HEK293T (cell line): Measurements from ENCODE around the gene BIVM.

Experiments used
- CTCF ChIA-PET: fragments of 350-600 bp; formaldehyde crosslinking; extraction: SDS; loops from one replicate; lab custom pipeline; 2021; ENCODE audit warnings: antibody characterized with exemption, inconsistent platforms; lab: Yijun Ruan, JAX
- POLR2A ChIA-PET: fragments of 350-600 bp; formaldehyde crosslinking; extraction: SDS; loops from one replicate; lab custom pipeline; 2020; ENCODE audit warnings: antibody characterized with exemption, inconsistent platforms; lab: Yijun Ruan, JAX
- DNase-seq: peaks from one replicate; pipeline ENCODE4 v3.0.0; 2012; ENCODE audit warnings: mixed read lengths; ENCODE audit errors: extremely low spot score
- ARNT ChIP-seq: fragments of 450-650 bp; IDR thresholded peaks from 2 replicates; pipeline ENCODE4 v1.6.1; 2017; ENCODE audit warnings: mild to moderate bottlenecking
- BHLHE40 ChIP-seq: fragments of 450-650 bp; IDR thresholded peaks from 2 replicates; pipeline ENCODE4 v1.6.1; 2016; ENCODE audit warnings: mild to moderate bottlenecking, moderate library complexity, borderline replicate concordance
- CTBP1 ChIP-seq: fragments of 450-650 bp; IDR thresholded peaks from 2 replicates; pipeline ENCODE4 v1.6.1; 2016; ENCODE audit warnings: borderline replicate concordance
- ELF4 ChIP-seq: fragments of 450-650 bp; IDR thresholded peaks from 2 replicates; pipeline ENCODE4 v1.6.1; 2017; ENCODE audit warnings: antibody characterized with exemption
- FOXA1 ChIP-seq: fragments of 450-650 bp; IDR thresholded peaks from 2 replicates; pipeline ENCODE4 v1.6.1; 2016; ENCODE audit warnings: mild to moderate bottlenecking
- FOXK2 ChIP-seq: fragments of 450-650 bp; IDR thresholded peaks from 2 replicates; pipeline ENCODE4 v1.6.1; 2016; ENCODE audit warnings: mild to moderate bottlenecking
- FOXM1 ChIP-seq: fragments of 450-650 bp; IDR thresholded peaks from 2 replicates; pipeline ENCODE4 v1.6.1; 2017; ENCODE audit warnings: mild to moderate bottlenecking, borderline replicate concordance
- HDGF ChIP-seq: fragments of 450-650 bp; IDR thresholded peaks from 2 replicates; pipeline ENCODE4 v1.6.1; 2017; ENCODE audit warnings: antibody characterized with exemption, borderline replicate concordance
- L3MBTL2 ChIP-seq: fragments of 450-650 bp; conservative IDR thresholded peaks from 2 replicates; pipeline ENCODE4 v1.6.1; 2016; ENCODE audit warnings: mild to moderate bottlenecking
- LEF1 ChIP-seq: fragments of 450-650 bp; IDR thresholded peaks from 2 replicates; pipeline ENCODE4 v1.6.1; 2017; ENCODE audit warnings: mild to moderate bottlenecking, borderline replicate concordance
- NFRKB ChIP-seq: fragments of 450-650 bp; IDR thresholded peaks from 2 replicates; pipeline ENCODE4 v1.6.1; 2016; ENCODE audit warnings: mild to moderate bottlenecking, moderate library complexity
- SP1 ChIP-seq: fragments of 450-650 bp; IDR thresholded peaks from 2 replicates; pipeline ENCODE4 v1.6.1; 2017
- SUZ12 ChIP-seq: fragments of 450-650 bp; IDR thresholded peaks from 2 replicates; pipeline ENCODE4 v1.6.1; 2016; ENCODE audit warnings: mild to moderate bottlenecking
- TARDBP ChIP-seq: fragments of 450-650 bp; IDR thresholded peaks from 2 replicates; pipeline ENCODE4 v1.6.1; 2016
- ZNF384 ChIP-seq: fragments of 450-650 bp; IDR thresholded peaks from 2 replicates; pipeline ENCODE4 v1.6.1; 2016
- TF ChIP-seq, protein P1 (sequence below): fragments of 450-650 bp; IDR thresholded peaks from 2 replicates; pipeline ENCODE4 v1.6.1; 2016

The BIVM gene

DNA sequence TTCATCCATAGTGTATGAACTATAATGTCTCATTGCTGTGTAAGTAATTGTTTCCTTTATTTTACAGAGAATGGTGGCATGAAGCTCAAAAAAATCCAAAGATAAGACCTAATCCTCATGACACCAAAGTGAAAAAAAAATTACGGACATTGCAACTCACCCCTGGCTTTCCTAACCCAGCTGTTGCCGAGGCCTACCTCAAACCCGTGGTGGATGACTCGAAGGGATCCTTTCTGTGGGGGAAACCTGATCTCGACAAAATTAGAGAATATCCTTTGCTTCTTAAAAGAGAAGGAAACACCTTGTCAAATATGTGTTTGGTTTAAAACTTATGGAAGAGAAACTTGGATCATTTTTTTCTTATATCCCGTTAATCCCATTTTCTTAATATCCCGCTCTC lies 73.2 kb downstream of the BIVM start:
- CTCF ChIA-PET: no interaction called here
- no peak for DNase-seq
- no peak for TF ChIP-seq SUZ12
- TF ChIP-seq ZNF384: no peak
- TF ChIP-seq BHLHE40: no peak
- TF ChIP-seq SP1: no peak
- no peak for TF ChIP-seq TARDBP
- POLR2A ChIA-PET: no interaction called here

DNA sequence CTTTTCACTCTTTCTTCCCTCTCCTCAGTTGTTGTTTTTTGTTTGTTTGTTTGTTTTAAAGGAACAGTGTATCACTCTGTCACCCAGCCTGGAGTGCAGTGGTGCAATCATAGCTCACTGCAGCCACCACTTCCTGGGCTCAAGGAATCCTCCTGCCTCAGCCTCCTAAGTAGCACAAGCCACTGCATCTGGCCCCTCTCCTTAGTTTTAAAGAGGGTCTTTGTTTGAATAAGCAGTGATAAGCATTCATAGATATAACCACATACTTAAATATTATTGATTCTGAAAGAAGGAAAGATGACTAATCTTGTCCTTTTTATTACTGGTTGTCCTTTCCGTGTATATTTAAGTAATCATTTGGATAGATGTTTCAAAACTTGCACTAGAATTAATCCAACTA lies 73.6 kb downstream of the BIVM start:
- no peak for TF ChIP-seq HDGF
- no peak for TF ChIP-seq ELF4
- no peak for TF ChIP-seq FOXM1
- no peak for TF ChIP-seq FOXK2
- TF ChIP-seq L3MBTL2: no peak
- TF ChIP-seq, protein P1, sequence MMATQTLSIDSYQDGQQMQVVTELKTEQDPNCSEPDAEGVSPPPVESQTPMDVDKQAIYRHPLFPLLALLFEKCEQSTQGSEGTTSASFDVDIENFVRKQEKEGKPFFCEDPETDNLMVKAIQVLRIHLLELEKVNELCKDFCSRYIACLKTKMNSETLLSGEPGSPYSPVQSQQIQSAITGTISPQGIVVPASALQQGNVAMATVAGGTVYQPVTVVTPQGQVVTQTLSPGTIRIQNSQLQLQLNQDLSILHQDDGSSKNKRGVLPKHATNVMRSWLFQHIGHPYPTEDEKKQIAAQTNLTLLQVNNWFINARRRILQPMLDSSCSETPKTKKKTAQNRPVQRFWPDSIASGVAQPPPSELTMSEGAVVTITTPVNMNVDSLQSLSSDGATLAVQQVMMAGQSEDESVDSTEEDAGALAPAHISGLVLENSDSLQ: no peak
- TF ChIP-seq SP1: no peak
- no peak for TF ChIP-seq FOXA1
- no peak for DNase-seq
- ChIA-PET CTCF (no interaction called here), POLR2A (no interaction called here)

DNA sequence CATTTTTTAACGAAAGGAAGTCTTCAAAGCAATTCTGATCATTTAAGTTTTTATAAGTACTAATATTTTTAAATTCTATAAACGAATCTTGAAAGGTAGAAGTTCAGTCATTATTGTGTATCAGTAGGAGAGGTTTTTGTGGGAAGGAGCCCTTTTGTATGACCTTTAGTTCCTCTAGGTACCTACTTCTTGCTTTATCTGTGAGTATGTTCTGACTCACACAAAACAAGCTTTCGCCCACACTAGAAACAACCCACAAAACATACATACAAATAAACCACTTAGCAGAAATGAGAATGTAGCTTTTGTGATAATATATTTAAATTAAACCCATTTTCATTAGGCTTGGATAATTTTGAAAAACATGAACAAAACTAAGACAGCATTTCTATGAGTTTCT lies 74.7 kb downstream of the BIVM start:
- TF ChIP-seq NFRKB (no peak), L3MBTL2 (no peak)
- POLR2A ChIA-PET: no interaction called here
- no peak for DNase-seq

DNA sequence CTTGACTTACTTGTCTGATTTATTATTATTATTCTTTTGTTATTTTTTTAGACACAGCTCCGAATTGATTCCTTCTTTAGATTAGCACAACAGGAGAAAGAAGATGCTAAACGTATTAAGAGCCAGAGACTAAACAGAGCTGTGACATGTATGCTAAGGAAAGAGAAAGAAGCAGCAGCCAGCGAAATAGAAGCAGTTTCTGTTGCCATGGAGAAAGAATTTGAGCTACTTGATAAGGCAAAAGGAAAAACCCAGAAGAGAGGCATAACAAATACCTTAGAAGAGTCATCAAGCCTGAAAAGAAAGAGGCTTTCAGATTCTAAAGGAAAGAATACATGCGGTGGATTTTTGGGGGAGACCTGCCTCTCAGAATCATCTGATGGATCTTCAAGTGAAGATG lies 76.3 kb downstream of the BIVM start:
- TF ChIP-seq BHLHE40: no peak
- no peak for TF ChIP-seq ZNF384
- TF ChIP-seq SP1: no peak
- TF ChIP-seq HDGF: no peak
- no peak for TF ChIP-seq ARNT
- TF ChIP-seq FOXA1: no peak
- no peak for TF ChIP-seq FOXK2
- no peak for TF ChIP-seq TARDBP
- no peak for TF ChIP-seq LEF1
- TF ChIP-seq CTBP1: no peak
- DNase-seq: no peak
- CTCF ChIA-PET: no interaction called here
- POLR2A ChIA-PET: no interaction called here

More for the DNA sequence above, 74.7 kb downstream of the BIVM start:
- CTCF ChIA-PET: no interaction called here

DNA sequence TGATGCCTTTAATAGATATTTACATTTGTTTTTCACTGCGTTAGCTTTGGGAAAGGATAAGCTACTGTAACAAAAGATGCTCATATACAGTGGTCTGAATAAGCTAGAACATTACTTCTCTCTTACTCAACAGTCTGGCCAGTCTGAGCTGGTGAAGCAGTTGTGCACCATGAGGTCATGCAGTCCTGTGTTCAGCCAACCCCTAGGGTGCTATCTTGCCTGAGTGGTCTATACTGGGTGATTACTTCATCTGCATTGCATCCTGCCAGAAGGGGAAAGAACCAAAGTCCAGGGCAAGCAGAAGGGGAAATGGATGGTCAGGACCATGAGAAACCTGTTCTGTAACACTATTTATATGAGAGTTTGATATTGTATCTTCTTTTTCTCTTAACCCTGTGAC lies 78.4 kb downstream of the BIVM start:
- POLR2A ChIA-PET: no interaction called here
- no peak for DNase-seq
- CTCF ChIA-PET: no interaction called here

DNA sequence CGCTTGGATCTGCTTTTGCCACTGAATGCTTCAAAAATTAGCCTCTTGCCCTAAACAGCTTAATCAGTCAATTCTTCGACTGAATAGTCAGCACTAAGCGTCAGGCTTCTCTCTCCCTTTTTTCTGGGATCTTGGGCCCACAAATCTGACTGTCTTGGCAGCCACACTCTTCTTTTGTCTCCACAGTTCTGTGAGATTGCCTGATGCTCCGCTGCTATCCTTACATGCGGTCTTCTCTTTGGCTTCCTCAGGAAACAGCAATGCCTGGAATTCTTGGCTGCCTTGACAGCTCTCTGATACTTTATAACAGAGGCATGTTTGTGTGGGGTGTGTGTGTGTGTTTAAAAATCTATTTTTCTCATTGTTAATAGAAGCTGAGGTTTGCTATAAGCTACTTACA lies 79.6 kb downstream of the BIVM start:
- ChIA-PET CTCF (no interaction called here), POLR2A (no interaction called here)
- TF ChIP-seq CTBP1: no peak
- TF ChIP-seq TARDBP: no peak
- DNase-seq: no peak

More for the DNA sequence above, 78.4 kb downstream of the BIVM start:
- TF ChIP-seq FOXA1 (no peak), ELF4 (no peak), FOXM1 (no peak), TARDBP (no peak), ARNT (no peak)

DNA sequence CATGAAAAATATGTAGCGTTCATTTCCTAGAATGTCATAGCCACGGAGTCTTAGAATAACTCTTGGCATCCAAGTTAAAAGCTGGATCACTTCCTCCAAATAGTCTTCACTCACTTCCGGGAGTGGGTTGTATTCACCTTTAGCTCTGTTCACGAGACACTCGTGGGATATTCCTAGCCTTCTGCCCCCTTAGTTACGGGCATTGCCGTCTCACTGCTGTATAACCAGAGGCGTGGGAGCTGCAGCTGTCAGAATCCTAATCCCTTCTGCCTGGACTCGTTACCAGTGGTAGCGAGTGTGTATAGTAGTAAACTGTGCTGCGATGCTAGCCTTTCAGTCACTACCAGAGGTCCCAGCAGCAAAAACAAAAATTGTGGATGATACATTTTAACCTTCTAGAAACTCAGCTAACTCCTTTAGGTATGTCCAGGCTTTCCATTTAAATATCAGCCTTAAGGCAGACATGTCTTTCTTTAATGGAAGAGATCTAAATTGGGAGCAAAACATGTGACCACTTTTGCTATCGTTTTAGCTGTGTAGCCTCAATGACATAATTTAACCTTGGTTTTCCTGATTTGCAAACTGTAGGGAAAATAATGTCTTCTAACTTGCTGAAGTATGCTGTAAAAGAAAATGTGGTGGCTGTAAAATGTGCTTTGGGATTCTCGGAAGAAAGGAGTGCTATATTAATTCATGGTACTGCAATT lies 81.0 kb downstream of the BIVM start:
- no peak for DNase-seq
- CTCF ChIA-PET: interaction anchor here (1.5 kb wide), 1 partner anchor 10 kb away, joined by 5 read pairs; no protein-coding TSS in a partner anchor
- TF ChIP-seq ARNT (no peak), LEF1 (no peak), L3MBTL2 (no peak), TARDBP (no peak), FOXM1 (no peak)
- POLR2A ChIA-PET: no interaction called here

DNA sequence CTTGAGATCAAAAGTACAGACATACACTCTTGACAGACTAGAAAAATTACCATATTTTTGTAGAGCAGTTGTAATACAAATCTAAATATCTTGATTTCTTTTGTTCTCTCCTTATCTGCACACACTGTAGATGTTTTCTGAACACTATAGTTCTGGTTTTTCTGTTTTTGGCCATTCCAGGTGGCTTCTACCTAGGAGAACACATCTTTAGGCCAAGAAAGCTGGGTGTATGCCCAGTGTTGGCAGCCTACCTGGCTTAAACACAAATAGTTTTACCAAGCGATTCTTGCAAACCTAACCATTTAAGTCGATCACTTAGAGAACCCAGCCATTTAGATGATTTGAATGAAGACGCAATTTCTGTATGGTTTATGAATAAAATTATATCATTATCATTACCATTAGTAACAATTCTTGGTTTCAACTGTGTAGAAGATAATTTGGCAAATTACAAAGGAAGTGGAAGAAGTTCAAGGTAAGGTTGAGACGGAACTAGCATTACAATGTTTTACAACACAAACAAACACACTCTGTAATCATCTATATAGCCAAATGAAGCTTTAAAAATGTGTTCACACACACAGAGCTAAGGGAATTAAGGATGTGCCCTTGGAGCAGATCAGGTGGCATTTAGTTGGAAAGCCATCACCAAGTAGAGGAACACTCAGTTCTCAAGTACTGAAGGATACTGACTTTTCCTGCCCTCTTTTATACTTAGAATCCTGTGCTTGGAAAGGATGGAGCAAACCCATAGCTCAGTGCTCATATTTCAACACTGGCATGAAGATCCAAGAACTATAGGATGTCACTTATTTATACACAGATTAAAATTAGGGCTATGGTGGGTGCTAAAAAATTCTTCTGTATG lies 83.1 kb downstream of the BIVM start:
- no peak for DNase-seq
- TF ChIP-seq FOXA1 (no peak), FOXK2 (no peak), TARDBP (no peak), SP1 (no peak), FOXM1 (no peak), BHLHE40 (no peak), ARNT (no peak), NFRKB (no peak), CTBP1 (no peak), ELF4 (no peak), L3MBTL2 (no peak), ZNF384 (no peak), HDGF (no peak), LEF1 (no peak), SUZ12 (no peak)
- TF ChIP-seq, protein P1: no peak
- POLR2A ChIA-PET: no interaction called here
- CTCF ChIA-PET: no interaction called here
